K562 (cell line): ENCODE data around the gene DENND2A. TPM values are rescaled to one million over a fixed set of nuclear protein-coding genes. Genes with fewer than 3 reads are reported as not detected.

Experiments used
- FIP1L1 ChIP-seq: fragments of 200-400 bp; formaldehyde crosslinking; IDR thresholded peaks from 2 replicates; pipeline ENCODE4 v1.6.1; 2018; ENCODE audit warnings: mild to moderate bottlenecking, low read depth, low read length; ENCODE audit not compliant: poor library complexity, severe bottlenecking
- FOXK1 ChIP-seq: sonication (generic); formaldehyde crosslinking; IDR thresholded peaks from 2 replicates; pipeline ENCODE4 v1.8.0; 2022; ENCODE audit warnings: missing genetic modification reagents, mild to moderate bottlenecking, borderline replicate concordance
- FOXK2 ChIP-seq, 2 experiments: fragments of 450-650 bp; IDR thresholded peaks in 1 of 2; conservative IDR thresholded peaks in 1 of 2; 2 replicates each; pipeline ENCODE4 v1.6.1; 2016; ENCODE audit warnings: low read depth in 2 of 2, mild to moderate bottlenecking in 1 of 2
- GABPB1 ChIP-seq: sonication (generic); formaldehyde crosslinking; IDR thresholded peaks from 2 replicates; pipeline ENCODE4 v1.8.0; 2022; ENCODE audit warnings: mild to moderate bottlenecking, missing genetic modification reagents
- SMARCB1 ChIP-seq: IDR thresholded peaks from 2 replicates; pipeline ENCODE4 v1.6.1; 2011; ENCODE audit warnings: improper control_type of control experiment, low read depth; ENCODE audit not compliant: insufficient read length
- ZNF668 ChIP-seq: fragments of 250-450 bp; sonication (Bioruptor Pico); IDR thresholded peaks from 2 replicates; pipeline ENCODE4 v1.8.0; 2022; ENCODE audit warnings: mild to moderate bottlenecking, inconsistent platforms
- polyA plus RNA-seq, 8 experiments: library from polyadenylated mRNA; depleted of rRNA in 4 of 8; stranded (reverse) in 5 of 8; unstranded in 3 of 8; fragments of >200 nt; fragmentation: Nextera tagmentation in 2 of 8; fragmentation: Illumina TruSeq in 1 of 8; extraction: Ambion mirVana in 2 of 8; extraction: Trizol in 1 of 8; gene quantifications; 2 replicates each; pipeline versions ENCODE4 v1.2.1 to v1.2.3, GENCODE V29; 2011 to 2014; ENCODE audit warnings: inconsistent platforms in 1 of 8, missing spikeins in 1 of 8
- total RNA-seq, 7 experiments: library from RNA; depleted of rRNA in 6 of 7; stranded (reverse); fragments of >200 nt in 6 of 7; fragmentation: Illumina TruSeq in 2 of 7; extraction: Trizol in 2 of 7; gene quantifications; 2 replicates each; pipeline versions ENCODE4 v1.2.1 to v1.2.3, GENCODE V29; 2011 to 2021; ENCODE audit warnings: low replicate concordance in 1 of 7
- TF ChIP-seq, protein P1 (sequence below): fragments of 450-650 bp; IDR thresholded peaks from 2 replicates; pipeline ENCODE4 v1.6.1; 2017; ENCODE audit warnings: antibody characterized with exemption, mild to moderate bottlenecking
- TF ChIP-seq, protein P2 (sequence below), 3 experiments: fragments of 200-800 bp in 1 of 3; fragments of 250-450 bp in 1 of 3; fragments of 450-650 bp in 1 of 3; sonication (Bioruptor Pico) in 1 of 3; sonication (Bioruptor generic) in 1 of 3; formaldehyde crosslinking in 1 of 3; IDR thresholded peaks; 2 replicates each; pipeline versions ENCODE4 v1.6.1 to v1.8.0; 2016 to 2022; ENCODE audit warnings: mild to moderate bottlenecking in 2 of 3, missing genetic modification characterization in 2 of 3, missing compliant biosample characterization in 1 of 3, moderate library complexity in 1 of 3
- TF ChIP-seq, protein P3 (sequence below): sonication (generic); formaldehyde crosslinking; IDR thresholded peaks from 2 replicates; pipeline ENCODE4 v1.8.0; 2022; ENCODE audit warnings: mild to moderate bottlenecking, missing genetic modification reagents
- TF ChIP-seq, protein P4 (sequence below): fragments of 250-450 bp; sonication (Bioruptor Pico); IDR thresholded peaks from 2 replicates; pipeline ENCODE4 v1.5.0; 2021; ENCODE audit warnings: mild to moderate bottlenecking, borderline replicate concordance

The DENND2A gene
- total and polyA plus RNA-seq, 9 of the 15 experiments (the other 6 are each of a cell fraction or from before 2014, with no cell fraction given) = not detected

DNA sequence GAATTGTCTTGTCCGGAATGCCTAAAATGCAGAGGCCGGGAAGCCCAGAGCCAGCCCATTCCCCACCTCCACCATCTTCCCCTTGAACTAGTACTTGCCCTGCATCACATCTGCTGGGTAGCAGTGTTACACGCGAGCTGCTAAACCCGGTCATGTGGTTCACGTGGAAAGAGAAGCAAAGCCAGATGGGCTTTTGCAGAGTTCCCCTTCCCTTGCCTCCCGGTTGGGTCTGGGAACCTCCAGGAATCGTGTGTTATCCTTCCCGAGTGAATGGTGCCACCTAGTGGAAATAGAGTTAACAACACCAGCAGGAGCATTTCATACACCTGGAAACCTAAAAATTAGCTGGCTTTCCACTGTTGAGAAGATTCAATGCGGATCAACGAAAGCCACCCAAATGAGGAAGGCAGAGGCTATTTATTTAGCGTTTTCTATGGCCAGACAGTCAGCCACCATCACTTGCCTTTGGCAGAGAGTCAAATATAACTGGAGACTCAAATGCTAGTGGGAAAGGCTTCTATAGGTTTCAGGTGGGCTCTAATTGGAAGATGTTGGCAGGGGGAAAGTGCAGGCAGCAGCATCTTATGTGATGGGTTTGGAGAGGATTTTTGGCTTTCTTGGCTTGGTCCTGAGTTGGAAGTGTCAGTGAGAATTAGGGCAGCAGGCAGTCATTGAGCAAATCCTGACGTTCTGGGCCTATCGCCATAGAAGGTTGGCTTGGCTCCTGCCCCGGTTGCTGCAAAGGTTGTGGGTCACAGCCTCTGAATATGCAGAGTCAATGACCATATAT is 12.9 kb upstream of the DENND2A start (continued):
- TF ChIP-seq FIP1L1 (no peak), FOXK2 (conservative IDR thresholded peaks at IDR 0.05 in 1 of 2, IDR thresholded peaks at IDR 0.05 in 1 of 2; ENCODE audit: low read depth in 2 of 2) (peak; percentile 14 to 52; a peak in 1 of 4 replicates), GABPB1 (CRISPR knock-in tag) (no peak; the same call in 1 of the 2 replicates), ZNF668 (CRISPR knock-in tag) (no peak), SMARCB1 (no peak), FOXK1 (no peak)
- TF ChIP-seq, protein P1, sequence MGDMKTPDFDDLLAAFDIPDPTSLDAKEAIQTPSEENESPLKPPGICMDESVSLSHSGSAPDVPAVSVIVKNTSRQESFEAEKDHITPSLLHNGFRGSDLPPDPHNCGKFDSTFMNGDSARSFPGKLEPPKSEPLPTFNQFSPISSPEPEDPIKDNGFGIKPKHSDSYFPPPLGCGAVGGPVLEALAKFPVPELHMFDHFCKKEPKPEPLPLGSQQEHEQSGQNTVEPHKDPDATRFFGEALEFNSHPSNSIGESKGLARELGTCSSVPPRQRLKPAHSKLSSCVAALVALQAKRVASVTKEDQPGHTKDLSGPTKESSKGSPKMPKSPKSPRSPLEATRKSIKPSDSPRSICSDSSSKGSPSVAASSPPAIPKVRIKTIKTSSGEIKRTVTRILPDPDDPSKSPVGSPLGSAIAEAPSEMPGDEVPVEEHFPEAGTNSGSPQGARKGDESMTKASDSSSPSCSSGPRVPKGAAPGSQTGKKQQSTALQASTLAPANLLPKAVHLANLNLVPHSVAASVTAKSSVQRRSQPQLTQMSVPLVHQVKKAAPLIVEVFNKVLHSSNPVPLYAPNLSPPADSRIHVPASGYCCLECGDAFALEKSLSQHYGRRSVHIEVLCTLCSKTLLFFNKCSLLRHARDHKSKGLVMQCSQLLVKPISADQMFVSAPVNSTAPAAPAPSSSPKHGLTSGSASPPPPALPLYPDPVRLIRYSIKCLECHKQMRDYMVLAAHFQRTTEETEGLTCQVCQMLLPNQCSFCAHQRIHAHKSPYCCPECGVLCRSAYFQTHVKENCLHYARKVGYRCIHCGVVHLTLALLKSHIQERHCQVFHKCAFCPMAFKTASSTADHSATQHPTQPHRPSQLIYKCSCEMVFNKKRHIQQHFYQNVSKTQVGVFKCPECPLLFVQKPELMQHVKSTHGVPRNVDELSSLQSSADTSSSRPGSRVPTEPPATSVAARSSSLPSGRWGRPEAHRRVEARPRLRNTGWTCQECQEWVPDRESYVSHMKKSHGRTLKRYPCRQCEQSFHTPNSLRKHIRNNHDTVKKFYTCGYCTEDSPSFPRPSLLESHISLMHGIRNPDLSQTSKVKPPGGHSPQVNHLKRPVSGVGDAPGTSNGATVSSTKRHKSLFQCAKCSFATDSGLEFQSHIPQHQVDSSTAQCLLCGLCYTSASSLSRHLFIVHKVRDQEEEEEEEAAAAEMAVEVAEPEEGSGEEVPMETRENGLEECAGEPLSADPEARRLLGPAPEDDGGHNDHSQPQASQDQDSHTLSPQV = no peak
- TF ChIP-seq, protein P2, sequence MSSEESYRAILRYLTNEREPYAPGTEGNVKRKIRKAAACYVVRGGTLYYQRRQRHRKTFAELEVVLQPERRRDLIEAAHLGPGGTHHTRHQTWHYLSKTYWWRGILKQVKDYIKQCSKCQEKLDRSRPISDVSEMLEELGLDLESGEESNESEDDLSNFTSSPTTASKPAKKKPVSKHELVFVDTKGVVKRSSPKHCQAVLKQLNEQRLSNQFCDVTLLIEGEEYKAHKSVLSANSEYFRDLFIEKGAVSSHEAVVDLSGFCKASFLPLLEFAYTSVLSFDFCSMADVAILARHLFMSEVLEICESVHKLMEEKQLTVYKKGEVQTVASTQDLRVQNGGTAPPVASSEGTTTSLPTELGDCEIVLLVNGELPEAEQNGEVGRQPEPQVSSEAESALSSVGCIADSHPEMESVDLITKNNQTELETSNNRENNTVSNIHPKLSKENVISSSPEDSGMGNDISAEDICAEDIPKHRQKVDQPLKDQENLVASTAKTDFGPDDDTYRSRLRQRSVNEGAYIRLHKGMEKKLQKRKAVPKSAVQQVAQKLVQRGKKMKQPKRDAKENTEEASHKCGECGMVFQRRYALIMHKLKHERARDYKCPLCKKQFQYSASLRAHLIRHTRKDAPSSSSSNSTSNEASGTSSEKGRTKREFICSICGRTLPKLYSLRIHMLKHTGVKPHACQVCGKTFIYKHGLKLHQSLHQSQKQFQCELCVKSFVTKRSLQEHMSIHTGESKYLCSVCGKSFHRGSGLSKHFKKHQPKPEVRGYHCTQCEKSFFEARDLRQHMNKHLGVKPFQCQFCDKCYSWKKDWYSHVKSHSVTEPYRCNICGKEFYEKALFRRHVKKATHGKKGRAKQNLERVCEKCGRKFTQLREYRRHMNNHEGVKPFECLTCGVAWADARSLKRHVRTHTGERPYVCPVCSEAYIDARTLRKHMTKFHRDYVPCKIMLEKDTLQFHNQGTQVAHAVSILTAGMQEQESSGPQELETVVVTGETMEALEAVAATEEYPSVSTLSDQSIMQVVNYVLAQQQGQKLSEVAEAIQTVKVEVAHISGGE (CRISPR knock-in tag; IDR thresholded peaks at IDR 0.05) = no peak
- TF ChIP-seq, protein P3, sequence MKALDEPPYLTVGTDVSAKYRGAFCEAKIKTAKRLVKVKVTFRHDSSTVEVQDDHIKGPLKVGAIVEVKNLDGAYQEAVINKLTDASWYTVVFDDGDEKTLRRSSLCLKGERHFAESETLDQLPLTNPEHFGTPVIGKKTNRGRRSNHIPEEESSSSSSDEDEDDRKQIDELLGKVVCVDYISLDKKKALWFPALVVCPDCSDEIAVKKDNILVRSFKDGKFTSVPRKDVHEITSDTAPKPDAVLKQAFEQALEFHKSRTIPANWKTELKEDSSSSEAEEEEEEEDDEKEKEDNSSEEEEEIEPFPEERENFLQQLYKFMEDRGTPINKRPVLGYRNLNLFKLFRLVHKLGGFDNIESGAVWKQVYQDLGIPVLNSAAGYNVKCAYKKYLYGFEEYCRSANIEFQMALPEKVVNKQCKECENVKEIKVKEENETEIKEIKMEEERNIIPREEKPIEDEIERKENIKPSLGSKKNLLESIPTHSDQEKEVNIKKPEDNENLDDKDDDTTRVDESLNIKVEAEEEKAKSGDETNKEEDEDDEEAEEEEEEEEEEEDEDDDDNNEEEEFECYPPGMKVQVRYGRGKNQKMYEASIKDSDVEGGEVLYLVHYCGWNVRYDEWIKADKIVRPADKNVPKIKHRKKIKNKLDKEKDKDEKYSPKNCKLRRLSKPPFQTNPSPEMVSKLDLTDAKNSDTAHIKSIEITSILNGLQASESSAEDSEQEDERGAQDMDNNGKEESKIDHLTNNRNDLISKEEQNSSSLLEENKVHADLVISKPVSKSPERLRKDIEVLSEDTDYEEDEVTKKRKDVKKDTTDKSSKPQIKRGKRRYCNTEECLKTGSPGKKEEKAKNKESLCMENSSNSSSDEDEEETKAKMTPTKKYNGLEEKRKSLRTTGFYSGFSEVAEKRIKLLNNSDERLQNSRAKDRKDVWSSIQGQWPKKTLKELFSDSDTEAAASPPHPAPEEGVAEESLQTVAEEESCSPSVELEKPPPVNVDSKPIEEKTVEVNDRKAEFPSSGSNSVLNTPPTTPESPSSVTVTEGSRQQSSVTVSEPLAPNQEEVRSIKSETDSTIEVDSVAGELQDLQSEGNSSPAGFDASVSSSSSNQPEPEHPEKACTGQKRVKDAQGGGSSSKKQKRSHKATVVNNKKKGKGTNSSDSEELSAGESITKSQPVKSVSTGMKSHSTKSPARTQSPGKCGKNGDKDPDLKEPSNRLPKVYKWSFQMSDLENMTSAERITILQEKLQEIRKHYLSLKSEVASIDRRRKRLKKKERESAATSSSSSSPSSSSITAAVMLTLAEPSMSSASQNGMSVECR (CRISPR knock-in tag) = 0 out of 2 replicates have a peak, but pooled peaks have one; percentile 25
- TF ChIP-seq, protein P4, sequence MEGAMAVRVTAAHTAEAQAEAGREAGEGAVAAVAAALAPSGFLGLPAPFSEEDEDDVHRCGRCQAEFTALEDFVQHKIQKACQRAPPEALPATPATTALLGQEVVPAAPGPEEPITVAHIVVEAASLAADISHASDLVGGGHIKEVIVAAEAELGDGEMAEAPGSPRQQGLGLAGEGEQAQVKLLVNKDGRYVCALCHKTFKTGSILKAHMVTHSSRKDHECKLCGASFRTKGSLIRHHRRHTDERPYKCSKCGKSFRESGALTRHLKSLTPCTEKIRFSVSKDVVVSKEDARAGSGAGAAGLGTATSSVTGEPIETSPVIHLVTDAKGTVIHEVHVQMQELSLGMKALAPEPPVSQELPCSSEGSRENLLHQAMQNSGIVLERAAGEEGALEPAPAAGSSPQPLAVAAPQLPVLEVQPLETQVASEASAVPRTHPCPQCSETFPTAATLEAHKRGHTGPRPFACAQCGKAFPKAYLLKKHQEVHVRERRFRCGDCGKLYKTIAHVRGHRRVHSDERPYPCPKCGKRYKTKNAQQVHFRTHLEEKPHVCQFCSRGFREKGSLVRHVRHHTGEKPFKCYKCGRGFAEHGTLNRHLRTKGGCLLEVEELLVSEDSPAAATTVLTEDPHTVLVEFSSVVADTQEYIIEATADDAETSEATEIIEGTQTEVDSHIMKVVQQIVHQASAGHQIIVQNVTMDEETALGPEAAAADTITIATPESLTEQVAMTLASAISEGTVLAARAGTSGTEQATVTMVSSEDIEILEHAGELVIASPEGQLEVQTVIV = no peak
